ENCODE results near the gene MEPCE.

MEPCE gene

GRCh38 chr7:100428967-100429636 lies 529 bp upstream of the MEPCE start:
- H3K4me3 ChIP-seq (ENCODE audit: low read depth, low read length) = peak overlapping the region; percentile 64
- peak; percentile 100 for DNase-seq (ENCODE audit: low read depth)
- no peak for TF ChIP-seq CTCF (IDR thresholded peaks at IDR 0.05; ENCODE audit: insufficient read depth, low read depth, low read length, missing control alignments)

GRCh38 chr7:100430493-100431285 lies 1.1 kb downstream of the MEPCE start:
- TF ChIP-seq CTCF (IDR thresholded peaks at IDR 0.05; ENCODE audit: insufficient read depth, low read depth, low read length, missing control alignments) = no peak
- DNase-seq (ENCODE audit: low read depth) = no peak
- peak overlapping the region; percentile 64 for H3K4me3 ChIP-seq (ENCODE audit: low read depth, low read length)

GRCh38 chr7:100431286-100431735 lies 1.7 kb downstream of the MEPCE start:
- no peak for TF ChIP-seq CTCF (IDR thresholded peaks at IDR 0.05; ENCODE audit: insufficient read depth, low read depth, low read length, missing control alignments)
- peak overlapping the region; percentile 64 for H3K4me3 ChIP-seq (ENCODE audit: low read depth, low read length)
- DNase-seq (ENCODE audit: low read depth) = no peak

GRCh38 chr7:100432053-100432452 lies 2.4 kb downstream of the MEPCE start:
- H3K4me3 ChIP-seq (ENCODE audit: low read depth, low read length) = no peak overlapping the region
- TF ChIP-seq CTCF (IDR thresholded peaks at IDR 0.05; ENCODE audit: insufficient read depth, low read depth, low read length, missing control alignments) = no peak
- no peak for DNase-seq (ENCODE audit: low read depth)

- no peak for TF ChIP-seq CTCF (IDR thresholded peaks at IDR 0.05; ENCODE audit: insufficient read depth, low read depth, low read length, missing control alignments)
- DNase-seq (ENCODE audit: low read depth) = no peak
- H3K4me3 ChIP-seq (ENCODE audit: low read depth, low read length) = no peak overlapping the region
Observed at GRCh38 chr7:100432621-100433275, 3.1 kb downstream of the MEPCE start.

- DNase-seq (ENCODE audit: low read depth) = no peak
- no peak overlapping the region for H3K4me3 ChIP-seq (ENCODE audit: low read depth, low read length)
- no peak for TF ChIP-seq CTCF (IDR thresholded peaks at IDR 0.05; ENCODE audit: insufficient read depth, low read depth, low read length, missing control alignments)
Observed at GRCh38 chr7:100433276-100433591, 3.6 kb downstream of the MEPCE start.

Measured in GM12865 (cell line).